ENCODE measurements around the gene ME2.
A peak's percentile ranks its signal among the peaks of the same experiment; 100 is the strongest.
"Not testable (repeated sequence)": the region's sequence is repeated elsewhere in the genome, so short reads cannot be mapped to it uniquely, and the experiment has no call there.

Gene ME2

GRCh38 chr18:50961974-50962373 is 83.1 kb downstream of the ME2 start:
- Histone ChIP-seq H3K27ac (ENCODE audit: low read depth, low read length) (no peak overlapping the region), H3K9me3 (ENCODE audit: control insufficient read depth in 1 of 2, low read length in 2 of 2) (peaks cover 11 to 24% of the 10 kb centered on the region in 2 donors), H3K4me1 (ENCODE audit: control insufficient read depth in 1 of 2, insufficient read depth in 2 of 2, low read length in 2 of 2) (peaks cover 0 to 3% of the 10 kb centered on the region in 2 donors), H3K9ac (ENCODE audit: low read depth in 1 of 2, low read length in 2 of 2) (no peak overlapping the region), H3K27me3 (ENCODE audit: control insufficient read depth in 1 of 2, insufficient read depth in 2 of 2, low read length in 2 of 2) (no peaks in the 10 kb centered on the region), H3K4me3 (ENCODE audit: low read depth in 1 of 2, low read length in 2 of 2) (no peak overlapping the region), H3K36me3 (ENCODE audit: control insufficient read depth in 1 of 2, insufficient read depth in 2 of 2, low read length in 2 of 2) (no peaks in the 10 kb centered on the region)

- Histone ChIP-seq H3K4me1 (ENCODE audit: control insufficient read depth in 1 of 2, insufficient read depth in 2 of 2, low read length in 2 of 2) (peaks cover 17 to 19% of the 10 kb centered on the region in 2 donors), H3K36me3 (ENCODE audit: control insufficient read depth in 1 of 2, insufficient read depth in 2 of 2, low read length in 2 of 2) (no peaks in the 10 kb centered on the region), H3K27me3 (ENCODE audit: control insufficient read depth in 1 of 2, insufficient read depth in 2 of 2, low read length in 2 of 2) (no peaks in the 10 kb centered on the region), H3K9ac (ENCODE audit: low read depth in 1 of 2, low read length in 2 of 2) (peak within 1 kb of the TSS; percentile 93 to 97), H3K27ac (ENCODE audit: low read depth, low read length) (peak within 1 kb of the TSS; percentile 89), H3K9me3 (ENCODE audit: control insufficient read depth in 1 of 2, low read length in 2 of 2) (peaks cover 4 to 5% of the 10 kb centered on the region in 2 donors), H3K4me3 (ENCODE audit: low read depth in 1 of 2, low read length in 2 of 2) (peak within 1 kb of the TSS; percentile 90 to 91)
Measured at GRCh38 chr18:50967714-50968661, 89.1 kb downstream of the ME2 start, which contains the start of gene ELAC1. Gene ELAC1 (plus strand): TSS chr18:50968040. CDS start chr18:50974405, 6,365 bp downstream.

- H3K27me3 ChIP-seq (ENCODE audit: control insufficient read depth in 1 of 2, insufficient read depth in 2 of 2, low read length in 2 of 2): no peaks in the 10 kb centered on the region
- no peaks in the 10 kb centered on the region for H3K9me3 ChIP-seq (ENCODE audit: control insufficient read depth in 1 of 2, low read length in 2 of 2)
- peaks cover 19 to 23% of the 10 kb centered on the region in 2 donors for H3K4me1 ChIP-seq (ENCODE audit: control insufficient read depth in 1 of 2, insufficient read depth in 2 of 2, low read length in 2 of 2)
- peaks cover 2% of the 10 kb centered on the region in 2 donors for H3K36me3 ChIP-seq (ENCODE audit: control insufficient read depth in 1 of 2, insufficient read depth in 2 of 2, low read length in 2 of 2)
- peak overlapping the region; percentile 90 to 91 for H3K4me3 ChIP-seq (ENCODE audit: low read depth in 1 of 2, low read length in 2 of 2)
- H3K27ac ChIP-seq (ENCODE audit: low read depth, low read length): no peak overlapping the region
- H3K9ac ChIP-seq (ENCODE audit: low read depth in 1 of 2, low read length in 2 of 2): no peak overlapping the region
Measured at GRCh38 chr18:50969448-50969847, 90.5 kb downstream of the ME2 start.

- H3K4me3 ChIP-seq (ENCODE audit: low read depth in 1 of 2, low read length in 2 of 2): no peak overlapping the region
- no peaks in the 10 kb centered on the region for H3K27me3 ChIP-seq (ENCODE audit: control insufficient read depth in 1 of 2, insufficient read depth in 2 of 2, low read length in 2 of 2)
Measured at GRCh38 chr18:50970006-50970405, 91.1 kb downstream of the ME2 start.

GRCh38 chr18:50972404-50972803 is 93.5 kb downstream of the ME2 start:
- not testable (repeated sequence) for H3K9me3 ChIP-seq (ENCODE audit: control insufficient read depth in 1 of 2, low read length in 2 of 2); H3K27ac ChIP-seq (ENCODE audit: low read depth, low read length); H3K9ac ChIP-seq (ENCODE audit: low read depth in 1 of 2, low read length in 2 of 2); H3K4me3 ChIP-seq (ENCODE audit: low read depth in 1 of 2, low read length in 2 of 2); H3K27me3 ChIP-seq (ENCODE audit: control insufficient read depth in 1 of 2, insufficient read depth in 2 of 2, low read length in 2 of 2)
- Histone ChIP-seq H3K36me3 (ENCODE audit: control insufficient read depth in 1 of 2, insufficient read depth in 2 of 2, low read length in 2 of 2) (peaks cover 29 to 30% of the 10 kb centered on the region in 2 donors), H3K4me1 (ENCODE audit: control insufficient read depth in 1 of 2, insufficient read depth in 2 of 2, low read length in 2 of 2) (peaks cover 15 to 21% of the 10 kb centered on the region in 2 donors)

More at GRCh38 chr18:50970006-50970405, 91.1 kb downstream of the ME2 start:
- Histone ChIP-seq H3K36me3 (ENCODE audit: control insufficient read depth in 1 of 2, insufficient read depth in 2 of 2, low read length in 2 of 2) (peaks cover 8% of the 10 kb centered on the region in 2 donors), H3K9me3 (ENCODE audit: control insufficient read depth in 1 of 2, low read length in 2 of 2) (no peaks in the 10 kb centered on the region), H3K9ac (ENCODE audit: low read depth in 1 of 2, low read length in 2 of 2) (no peak overlapping the region), H3K27ac (ENCODE audit: low read depth, low read length) (no peak overlapping the region), H3K4me1 (ENCODE audit: control insufficient read depth in 1 of 2, insufficient read depth in 2 of 2, low read length in 2 of 2) (peaks cover 19 to 23% of the 10 kb centered on the region in 2 donors)

GRCh38 chr18:50973367-50974126 is 94.6 kb downstream of the ME2 start:
- Histone ChIP-seq H3K27ac (ENCODE audit: low read depth, low read length) (no peak overlapping the region), H3K9me3 (ENCODE audit: control insufficient read depth in 1 of 2, low read length in 2 of 2) (peaks cover 3 to 9% of the 10 kb centered on the region in 2 donors), H3K4me3 (ENCODE audit: low read depth in 1 of 2, low read length in 2 of 2) (no peak overlapping the region), H3K36me3 (ENCODE audit: control insufficient read depth in 1 of 2, insufficient read depth in 2 of 2, low read length in 2 of 2) (peaks cover 29 to 39% of the 10 kb centered on the region in 2 donors), H3K9ac (ENCODE audit: low read depth in 1 of 2, low read length in 2 of 2) (no peak overlapping the region), H3K27me3 (ENCODE audit: control insufficient read depth in 1 of 2, insufficient read depth in 2 of 2, low read length in 2 of 2) (no peaks in the 10 kb centered on the region), H3K4me1 (ENCODE audit: control insufficient read depth in 1 of 2, insufficient read depth in 2 of 2, low read length in 2 of 2) (peaks cover 13 to 20% of the 10 kb centered on the region in 2 donors)

- no peak overlapping the region for H3K27ac ChIP-seq (ENCODE audit: low read depth, low read length)
- no peak overlapping the region for H3K9ac ChIP-seq (ENCODE audit: low read depth in 1 of 2, low read length in 2 of 2)
- H3K4me1 ChIP-seq (ENCODE audit: control insufficient read depth in 1 of 2, insufficient read depth in 2 of 2, low read length in 2 of 2): peaks cover 0 to 6% of the 10 kb centered on the region in 2 donors
- no peaks in the 10 kb centered on the region for H3K27me3 ChIP-seq (ENCODE audit: control insufficient read depth in 1 of 2, insufficient read depth in 2 of 2, low read length in 2 of 2)
- H3K4me3 ChIP-seq (ENCODE audit: low read depth in 1 of 2, low read length in 2 of 2): no peak overlapping the region
- peaks cover 3 to 9% of the 10 kb centered on the region in 2 donors for H3K9me3 ChIP-seq (ENCODE audit: control insufficient read depth in 1 of 2, low read length in 2 of 2)
- H3K36me3 ChIP-seq (ENCODE audit: control insufficient read depth in 1 of 2, insufficient read depth in 2 of 2, low read length in 2 of 2): peaks cover 29 to 57% of the 10 kb centered on the region in 2 donors
Measured at GRCh38 chr18:50977037-50977760, 98.3 kb downstream of the ME2 start.

GRCh38 chr18:50981381-50981780 is 102.5 kb downstream of the ME2 start:
- no peaks in the 10 kb centered on the region for H3K27me3 ChIP-seq (ENCODE audit: control insufficient read depth in 1 of 2, insufficient read depth in 2 of 2, low read length in 2 of 2)
- peaks cover 18 to 50% of the 10 kb centered on the region in 2 donors for H3K36me3 ChIP-seq (ENCODE audit: control insufficient read depth in 1 of 2, insufficient read depth in 2 of 2, low read length in 2 of 2)
- H3K4me3 ChIP-seq (ENCODE audit: low read depth in 1 of 2, low read length in 2 of 2): no peak overlapping the region
- no peaks in the 10 kb centered on the region for H3K4me1 ChIP-seq (ENCODE audit: control insufficient read depth in 1 of 2, insufficient read depth in 2 of 2, low read length in 2 of 2)
- peaks cover 3 to 8% of the 10 kb centered on the region in 2 donors for H3K9me3 ChIP-seq (ENCODE audit: control insufficient read depth in 1 of 2, low read length in 2 of 2)
- no peak overlapping the region for H3K9ac ChIP-seq (ENCODE audit: low read depth in 1 of 2, low read length in 2 of 2)
- no peak overlapping the region for H3K27ac ChIP-seq (ENCODE audit: low read depth, low read length)

- Histone ChIP-seq H3K9ac (ENCODE audit: low read depth in 1 of 2, low read length in 2 of 2) (no peak overlapping the region), H3K27me3 (ENCODE audit: control insufficient read depth in 1 of 2, insufficient read depth in 2 of 2, low read length in 2 of 2) (no peaks in the 10 kb centered on the region), H3K9me3 (ENCODE audit: control insufficient read depth in 1 of 2, low read length in 2 of 2) (peaks cover 0 to 3% of the 10 kb centered on the region in 2 donors), H3K4me3 (ENCODE audit: low read depth in 1 of 2, low read length in 2 of 2) (no peak overlapping the region), H3K36me3 (ENCODE audit: control insufficient read depth in 1 of 2, insufficient read depth in 2 of 2, low read length in 2 of 2) (peaks cover 15 to 47% of the 10 kb centered on the region in 2 donors), H3K4me1 (ENCODE audit: control insufficient read depth in 1 of 2, insufficient read depth in 2 of 2, low read length in 2 of 2) (no peaks in the 10 kb centered on the region), H3K27ac (ENCODE audit: low read depth, low read length) (no peak overlapping the region)
Measured at GRCh38 chr18:50982086-50982801, 103.3 kb downstream of the ME2 start.

Measured in duodenal mucosa (tissue), 2 donors.